Amniotic stem cell (primary cell): ENCODE data around the gene SRPX.
A peak's percentile ranks its signal among the peaks of the same experiment; 100 is the strongest.

ENCODE experiments used
- DNase-seq: peaks from one replicate; lab custom pipeline; 2025; lab: John Stamatoyannopoulos, UW

Gene SRPX

DNA sequence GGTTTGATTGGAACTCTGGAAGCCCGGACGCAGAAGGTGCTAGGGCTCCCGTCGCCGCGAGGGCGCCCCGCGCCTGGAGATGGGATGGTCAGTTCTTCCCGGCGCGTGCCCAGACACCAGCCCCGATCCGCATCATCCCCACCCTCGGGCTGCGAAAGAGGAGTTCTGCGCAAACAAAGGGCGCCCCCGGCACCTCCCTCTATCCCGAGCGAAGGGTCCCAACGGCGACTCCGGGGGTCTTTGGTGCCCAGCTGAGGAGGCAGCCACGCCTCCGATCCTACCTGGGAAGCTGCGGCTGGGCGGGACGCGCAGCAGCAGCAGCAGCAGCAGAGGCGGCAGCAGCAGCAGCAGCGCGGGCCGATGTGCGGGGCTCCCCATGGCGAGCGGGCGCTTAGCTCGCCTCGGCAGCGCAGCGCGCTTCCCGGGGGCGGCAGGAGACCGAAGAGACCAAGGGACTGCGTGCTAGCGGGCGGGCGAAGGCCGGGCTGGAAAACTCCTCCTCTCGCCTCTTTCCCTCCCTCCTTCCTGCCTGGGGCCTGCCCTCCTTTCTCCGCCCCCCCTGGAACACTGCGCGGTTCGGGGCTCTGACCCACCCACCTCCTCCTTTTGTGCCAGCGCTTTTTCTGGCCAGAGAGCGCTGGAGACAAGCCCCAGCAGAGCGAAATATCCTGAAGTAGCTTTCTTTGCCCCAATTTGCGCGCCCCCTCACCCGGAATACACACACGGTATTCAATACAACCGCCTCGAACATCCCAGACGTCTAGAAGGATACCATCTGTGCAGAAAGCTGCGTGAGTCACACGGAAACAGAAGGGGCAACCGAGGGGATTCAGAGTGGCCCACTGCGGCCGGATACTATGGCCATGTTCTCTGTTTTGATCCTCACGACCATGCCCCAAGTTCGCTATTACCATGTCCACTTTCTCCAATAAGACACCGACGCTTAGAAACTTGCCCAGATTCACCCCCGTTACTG, at the start of gene SRPX:
Gene SRPX (minus strand): TSS at position 457 of the 976 bp plus-strand sequence. CDS start 79 bp downstream, at position 378.
- DNase-seq: no peak

GRCh38 chrX:38268011-38268410, 47.3 kb upstream of the SRPX start:
- no peak for DNase-seq

- DNase-seq: peak; percentile 8
These were observed 42.3 kb upstream of the SRPX start for GRCh38 chrX:38262715-38263620.

DNA sequence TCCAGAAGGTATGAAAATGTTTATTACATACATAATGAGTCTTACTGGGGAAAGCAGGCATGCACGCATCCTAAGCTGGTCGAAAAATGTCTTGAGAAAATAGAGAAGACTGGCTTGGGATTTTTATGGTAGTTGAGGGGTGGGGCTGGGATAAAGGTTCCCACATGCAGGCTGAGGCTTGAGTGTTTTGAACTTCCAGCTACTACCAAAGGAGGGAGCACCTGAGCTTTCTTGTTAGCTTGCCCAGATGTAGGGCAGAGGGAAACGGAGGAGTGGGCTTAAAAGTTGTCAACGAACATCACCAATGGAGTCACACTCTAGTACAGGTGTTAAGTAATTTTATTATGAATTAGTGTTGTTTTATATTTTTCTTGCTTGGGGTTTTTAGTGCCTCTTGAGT, 39.6 kb upstream of the SRPX start:
- no peak for DNase-seq

DNA sequence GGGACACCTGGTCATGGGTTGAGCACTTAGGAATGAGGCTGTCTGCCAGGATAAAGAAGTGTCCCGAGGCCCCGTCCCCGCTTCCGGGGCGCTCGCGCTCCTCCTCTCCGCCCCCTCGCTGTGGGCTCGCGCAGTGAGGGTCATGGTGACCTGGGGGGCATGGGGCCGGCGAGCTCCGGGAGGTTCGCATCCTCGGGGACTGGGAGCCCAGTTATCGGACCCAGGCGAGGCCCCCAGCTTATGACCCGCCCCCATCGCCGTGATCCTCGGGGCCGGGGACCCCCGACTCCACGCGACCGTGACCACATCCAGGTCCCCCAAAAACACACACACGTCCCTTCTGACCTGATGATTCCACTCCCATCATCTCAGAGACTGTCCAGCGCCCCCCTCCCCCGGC, 35.3 kb upstream of the SRPX start:
- no peak for DNase-seq

DNA sequence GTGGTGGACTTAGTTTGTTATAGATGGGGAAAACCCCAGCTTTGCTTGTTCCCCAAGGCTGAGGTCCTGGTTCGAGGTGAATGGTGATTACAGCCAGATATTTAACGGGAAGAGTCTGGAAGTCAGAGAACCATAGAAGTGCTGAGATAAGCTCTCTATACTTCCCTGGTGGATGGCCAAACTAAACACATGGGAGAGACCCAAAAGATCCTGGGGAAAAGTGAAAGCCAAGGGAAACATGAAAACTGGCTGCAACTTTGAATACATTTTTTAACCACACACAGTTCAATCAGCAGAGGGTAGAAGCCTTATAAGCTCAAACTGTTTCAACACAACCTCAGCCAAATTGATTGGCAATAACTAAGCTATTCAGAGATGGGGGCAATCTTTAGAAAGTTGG, 29.3 kb upstream of the SRPX start:
- no peak for DNase-seq

GRCh38 chrX:38247051-38247450, 26.4 kb upstream of the SRPX start:
- no peak for DNase-seq

GRCh38 chrX:38240541-38240940, 19.9 kb upstream of the SRPX start:
- DNase-seq: no peak

DNA sequence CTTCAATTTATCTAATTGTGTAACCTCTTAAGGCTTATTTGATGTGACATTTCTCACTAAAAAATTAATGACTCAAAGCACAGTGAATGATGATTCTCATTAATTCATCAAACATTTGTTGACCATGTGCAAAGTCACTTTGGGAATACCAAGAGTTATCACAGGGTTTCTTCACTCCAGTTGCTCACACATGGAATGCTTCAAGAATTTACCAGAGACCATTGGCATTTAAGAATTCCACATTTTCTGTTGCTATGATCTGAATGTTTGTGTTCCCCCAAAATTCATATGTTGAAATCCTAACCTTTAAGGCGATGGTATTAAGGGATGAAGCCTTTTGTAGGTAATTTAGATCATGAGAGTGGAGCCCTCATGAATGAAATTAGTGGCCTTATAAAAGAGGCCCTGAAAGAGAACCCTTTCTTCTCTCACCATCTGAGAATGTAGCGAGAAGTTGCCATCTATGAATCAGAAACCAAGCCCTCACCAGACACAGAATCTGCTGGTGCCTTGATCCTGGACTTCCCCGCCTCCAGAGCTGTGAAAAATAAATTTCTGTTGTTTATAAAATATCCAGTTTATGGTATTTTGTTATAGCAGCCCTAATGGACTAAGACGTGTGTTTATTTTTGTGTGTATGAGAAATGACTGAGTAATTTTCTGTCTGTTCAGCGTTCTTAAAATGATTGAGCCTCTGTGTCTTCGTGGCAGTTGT, 16.4 kb upstream of the SRPX start:
- no peak for DNase-seq

DNA sequence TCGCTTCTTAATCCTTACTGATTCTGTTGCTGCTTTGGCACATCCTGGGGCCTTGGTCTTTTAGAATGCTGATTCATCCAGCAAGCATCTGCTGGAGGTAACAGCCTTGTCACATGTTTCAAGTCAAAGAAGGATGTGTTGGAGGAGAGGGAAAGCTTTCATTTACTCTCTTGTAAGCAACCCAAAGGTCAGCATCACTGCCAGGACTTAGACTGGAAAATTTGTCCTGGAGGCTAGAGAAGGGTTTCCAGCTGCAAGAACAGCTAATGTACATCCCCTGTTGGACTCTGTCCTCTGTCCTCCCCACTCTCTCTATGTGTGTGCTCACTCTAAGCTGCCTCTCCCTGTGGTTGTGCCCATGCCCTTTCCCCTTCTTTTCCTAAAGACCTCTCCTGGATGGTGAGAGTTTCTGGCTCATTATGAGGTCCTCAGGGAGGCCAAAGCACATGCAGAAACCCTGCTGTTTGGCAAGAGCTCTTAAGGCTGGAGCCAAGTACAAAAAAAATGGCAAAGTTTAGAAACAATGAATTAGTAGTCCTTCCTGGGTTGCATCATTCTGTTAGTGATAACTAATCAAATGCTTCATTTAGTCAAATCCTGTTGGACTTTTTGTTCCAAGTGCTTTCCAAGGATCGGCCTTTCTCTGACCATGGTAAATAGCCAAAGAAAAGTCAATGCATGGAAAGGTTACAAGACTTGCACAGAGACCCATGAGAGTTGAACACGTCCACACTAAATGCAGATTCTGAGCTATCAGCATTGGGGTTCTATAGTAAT, 13.4 kb upstream of the SRPX start:
- no peak for DNase-seq

GRCh38 chrX:38232079-38232686, 11.5 kb upstream of the SRPX start:
- DNase-seq: no peak

DNA sequence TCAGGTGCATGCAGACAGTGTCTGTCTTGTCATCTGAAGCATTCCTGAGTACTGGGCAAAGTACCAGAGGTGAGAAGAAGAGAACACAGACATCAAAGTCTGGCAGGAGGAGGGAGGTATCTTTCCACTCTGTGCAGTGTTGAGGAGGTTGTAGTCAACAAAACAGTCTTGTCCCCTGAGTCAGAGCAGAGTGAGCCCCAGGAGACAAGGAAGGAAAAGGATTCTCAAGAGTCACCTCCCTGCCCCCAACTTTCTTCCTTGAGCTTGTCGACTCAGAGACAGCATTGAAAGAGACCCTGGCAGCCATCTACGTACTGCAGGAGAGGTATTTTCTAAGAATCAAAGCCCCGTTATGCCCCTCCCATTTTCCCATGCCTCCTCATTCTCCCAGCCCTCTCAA, 4.4 kb upstream of the SRPX start:
- no peak for DNase-seq

- no peak for DNase-seq
These were observed 3.5 kb upstream of the SRPX start for GRCh38 chrX:38224160-38224559.

DNA sequence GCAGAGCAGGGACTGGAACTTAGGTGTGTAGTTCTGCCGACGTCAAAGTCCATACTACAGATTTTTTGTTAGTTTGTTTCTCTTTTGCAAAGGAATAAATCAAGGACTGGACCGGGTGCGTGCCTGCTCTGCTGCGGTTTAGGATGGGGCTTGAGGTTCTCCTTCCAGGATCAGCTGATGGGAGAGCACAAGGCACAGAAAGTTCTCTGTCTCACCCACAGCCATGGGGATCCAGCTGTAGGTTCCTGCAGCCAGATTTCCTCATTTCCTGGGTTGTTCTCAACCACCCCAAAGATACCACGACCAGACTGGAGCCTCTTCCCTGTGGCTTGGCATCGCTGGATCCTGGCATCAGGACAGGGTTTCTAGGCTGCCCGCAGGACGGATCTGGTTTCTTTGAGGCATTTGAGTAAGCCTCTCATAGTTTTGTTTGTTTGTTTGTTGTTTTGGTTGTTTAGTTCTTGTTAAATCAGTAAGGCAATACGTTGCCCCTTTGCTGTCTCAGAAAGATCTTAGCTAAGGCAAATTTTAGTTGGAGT, 789 bp upstream of the SRPX start:
- DNase-seq: no peak

GRCh38 chrX:38220024-38220414, 652 bp downstream of the SRPX start:
- no peak for DNase-seq

- DNase-seq: no peak
These were observed 4.0 kb downstream of the SRPX start for GRCh38 chrX:38216642-38217041.

GRCh38 chrX:38214551-38215531, 5.8 kb downstream of the SRPX start:
- DNase-seq: no peak

DNA sequence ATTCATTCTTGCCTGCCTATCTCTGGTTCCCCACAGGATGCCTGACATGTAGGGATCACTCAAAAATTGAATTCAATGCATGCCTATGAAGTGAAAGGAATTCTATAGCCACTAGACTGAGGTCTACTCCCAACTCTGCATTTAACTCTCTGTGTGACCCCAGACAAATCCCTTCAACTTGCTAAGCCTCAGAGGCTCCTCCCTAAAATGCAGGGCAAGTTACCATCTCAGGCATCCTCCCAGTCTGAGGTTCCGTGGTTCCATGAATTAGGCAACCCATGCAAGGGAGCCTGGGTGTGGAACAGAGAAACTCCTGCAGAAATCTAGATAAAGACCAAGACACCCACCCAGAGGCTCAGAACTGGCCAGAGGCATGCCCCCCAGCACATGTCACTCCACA, 6.6 kb downstream of the SRPX start:
- DNase-seq: no peak

DNA sequence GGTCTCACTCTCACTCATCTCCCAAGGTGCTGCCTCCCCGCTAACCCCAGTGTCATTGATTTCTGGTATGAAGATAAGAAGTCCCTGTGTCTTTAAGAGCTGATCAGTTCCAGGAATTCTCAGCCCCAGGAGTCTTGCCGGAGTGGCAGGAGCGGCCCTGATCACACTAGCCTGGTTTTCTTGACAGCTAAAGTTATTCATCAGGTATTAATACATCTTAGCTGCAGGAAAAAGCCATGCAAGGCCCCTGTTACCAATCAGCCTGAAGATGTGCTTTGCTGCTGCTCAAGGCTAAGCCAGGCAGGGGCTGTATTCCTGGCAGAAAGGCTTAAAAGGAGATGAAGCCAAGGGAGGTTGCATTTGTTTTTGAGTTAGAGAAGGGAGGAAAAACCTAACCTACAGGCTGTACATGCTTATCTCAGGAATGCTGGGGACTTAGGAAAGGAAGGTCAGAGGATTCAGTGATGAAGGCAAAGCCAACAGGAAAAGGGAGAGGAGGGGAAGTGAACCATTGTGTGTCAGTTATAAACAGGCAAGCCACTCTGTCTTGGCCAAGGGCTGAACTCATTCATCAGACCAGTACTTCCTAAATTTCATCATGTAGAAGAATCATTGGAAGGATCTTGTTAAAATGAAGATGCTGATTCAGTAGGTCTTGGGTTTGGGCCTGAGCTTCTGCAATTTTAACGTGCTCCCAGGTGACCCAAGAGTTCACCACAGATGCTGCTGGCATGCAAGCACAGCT, 8.6 kb downstream of the SRPX start:
- DNase-seq: no peak
